AG08395 (cell line): ENCODE data around the gene GFRA4.

ENCODE experiments used
- DNase-seq: peaks from one replicate; pipeline ENCODE4 v3.0.0; 2012; ENCODE audit warnings: mixed read lengths, low spot score

Gene GFRA4

DNA sequence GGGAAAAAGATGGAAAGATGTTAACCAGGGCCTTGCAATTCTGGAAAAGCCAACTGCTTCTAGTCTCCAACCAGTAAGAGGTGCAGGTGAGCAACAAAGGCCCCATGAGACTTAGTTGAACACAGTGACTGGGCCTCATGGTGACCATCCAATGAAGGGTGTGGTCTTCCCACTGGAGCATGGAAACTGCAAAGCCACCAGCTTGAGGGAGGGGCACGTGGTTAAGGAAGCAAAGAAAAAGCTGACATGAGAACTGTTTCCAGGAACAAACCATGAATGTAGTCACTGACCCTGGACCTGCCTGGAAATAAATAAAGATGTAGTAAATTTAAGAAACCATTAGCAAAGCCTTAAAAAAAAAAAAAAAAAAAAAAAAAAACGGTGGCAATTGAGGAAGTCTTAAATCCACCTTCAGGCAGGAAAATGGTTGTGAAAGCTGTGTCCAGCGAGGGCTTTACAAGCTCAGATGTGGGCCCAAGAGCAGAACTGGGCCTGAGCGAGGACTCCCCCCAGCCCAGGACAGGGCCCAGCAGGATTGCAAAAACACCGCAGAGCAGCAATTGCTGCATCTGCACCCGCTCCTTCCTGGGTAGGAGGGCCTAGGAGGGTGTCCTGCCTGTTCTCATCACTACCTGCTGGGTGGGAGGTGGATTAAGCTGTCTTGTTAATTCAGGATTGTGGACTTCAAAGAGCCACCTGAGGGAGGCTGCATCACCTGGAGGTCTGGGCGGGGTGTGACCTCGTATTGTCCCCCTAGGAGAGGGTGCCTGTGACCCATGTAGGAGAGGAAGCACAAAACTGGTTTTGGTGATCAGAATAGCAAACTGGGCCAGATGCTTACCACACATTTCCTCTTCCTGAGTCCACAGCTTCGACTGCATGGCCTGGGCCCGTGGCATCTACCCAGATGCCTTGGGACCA lies 10.3 kb downstream of the GFRA4 start:
- no peak for DNase-seq

DNA sequence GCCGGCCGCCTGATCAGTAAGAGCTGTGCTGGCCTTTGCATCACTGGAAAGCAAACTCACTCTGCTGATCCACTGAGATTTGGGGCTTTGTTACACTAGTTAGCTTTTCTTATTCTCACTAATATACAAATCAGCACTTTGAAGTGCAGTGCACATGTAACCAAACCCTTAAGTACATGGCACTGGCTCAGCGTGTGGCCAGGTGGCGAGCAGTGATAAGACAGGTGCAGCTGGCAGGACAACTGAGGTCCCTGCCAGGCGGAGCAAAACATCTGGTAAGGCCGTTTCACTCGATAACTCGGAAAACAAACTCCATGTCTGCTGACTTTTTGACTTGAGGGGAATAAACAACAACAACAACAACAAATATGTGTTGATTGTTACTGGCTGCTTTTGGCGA lies 11.0 kb downstream of the GFRA4 start:
- DNase-seq = no peak

DNA sequence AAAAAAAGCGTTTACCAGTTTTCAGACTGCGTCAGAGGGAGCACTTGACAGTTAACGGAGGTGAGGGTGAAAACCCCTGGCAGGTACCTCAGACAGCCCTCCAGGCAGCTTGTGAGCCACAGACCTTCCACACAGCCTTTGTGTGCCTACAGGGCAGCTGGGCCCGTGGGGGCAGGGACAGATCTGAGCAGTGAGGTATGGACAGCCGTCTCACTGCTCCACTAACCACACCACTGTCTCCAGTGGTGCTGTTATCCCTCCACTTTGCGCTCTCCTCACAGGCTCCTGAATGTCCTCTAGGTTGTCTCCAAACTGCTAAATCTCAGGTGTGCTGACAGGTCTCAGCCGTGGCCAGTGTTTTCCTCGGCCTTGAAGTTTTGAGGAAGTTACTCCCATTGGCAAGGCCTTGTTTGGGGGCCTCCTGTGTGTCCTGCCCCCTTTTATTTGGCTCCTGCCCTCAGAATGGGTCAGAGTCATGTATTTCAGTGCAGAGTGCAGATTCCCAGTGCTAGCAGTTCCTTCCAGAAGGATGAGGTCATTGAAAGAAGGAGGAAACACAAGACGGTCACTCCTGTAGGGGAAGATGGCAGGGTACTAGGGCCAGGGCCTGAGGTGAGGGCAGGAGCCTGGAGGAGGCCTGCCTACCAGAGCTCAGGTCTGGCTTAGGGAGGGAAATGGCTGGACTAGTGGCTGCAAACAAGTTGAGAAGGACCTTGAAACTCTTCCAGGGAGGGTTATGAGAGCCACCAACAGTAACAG lies 11.8 kb downstream of the GFRA4 start:
- no peak for DNase-seq

DNA sequence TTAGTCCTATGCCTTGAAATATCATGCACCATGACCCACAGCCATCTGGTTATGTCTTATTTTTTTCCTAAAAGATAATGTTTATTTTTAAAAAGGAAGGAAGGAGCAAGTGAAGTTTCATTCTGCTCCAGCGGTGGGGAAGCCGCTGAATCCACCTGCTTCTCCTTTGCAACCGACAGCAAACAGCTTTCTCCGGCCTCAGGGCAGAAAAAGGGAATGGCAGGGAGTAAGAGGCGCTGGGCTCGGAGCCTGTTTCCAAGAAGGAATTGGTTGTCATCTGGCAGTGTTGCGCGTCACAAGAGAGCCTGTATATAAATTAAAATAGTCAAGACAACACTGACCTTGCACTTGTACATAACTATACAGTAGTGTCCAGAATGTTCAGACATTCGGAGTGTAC lies 14.2 kb downstream of the GFRA4 start:
- DNase-seq = no peak

DNA sequence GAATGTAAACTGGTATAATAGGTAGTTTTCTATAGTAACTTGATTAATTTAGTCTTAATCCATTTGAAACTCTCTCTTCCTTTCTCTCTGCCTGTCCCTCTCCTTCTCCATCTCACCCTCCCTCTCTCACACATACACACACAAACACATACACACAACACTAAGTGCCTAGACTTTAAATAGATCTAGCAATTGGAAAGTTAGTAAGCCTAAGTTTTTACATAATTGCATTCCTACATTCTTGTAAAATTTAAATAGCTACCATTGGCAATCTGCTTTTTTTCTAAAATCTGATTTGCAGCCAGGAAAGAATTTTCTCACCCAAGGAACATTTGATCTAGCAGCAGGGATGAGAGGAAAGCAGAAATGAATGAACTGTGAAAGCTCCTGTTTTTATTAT lies 15.7 kb downstream of the GFRA4 start:
- no peak for DNase-seq

DNA sequence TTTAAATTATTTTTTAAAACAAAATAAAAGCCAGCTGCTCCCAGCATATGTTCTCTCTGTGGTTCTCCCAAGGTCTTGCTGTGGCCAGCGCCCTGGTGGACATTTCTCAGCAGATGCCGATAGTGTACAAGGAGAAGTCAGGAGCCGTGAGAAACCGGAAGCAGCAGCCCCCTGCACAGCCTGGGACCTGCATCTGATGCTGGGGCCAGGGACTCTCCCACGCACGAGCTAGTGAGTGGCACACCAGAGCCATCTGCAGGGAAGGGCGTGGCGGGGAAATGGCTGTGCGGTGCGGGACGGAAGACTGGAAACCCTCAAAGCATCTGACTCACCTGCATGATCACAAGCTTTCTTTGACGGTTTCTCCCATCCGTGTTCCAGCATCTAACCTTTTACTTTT lies 16.5 kb downstream of the GFRA4 start:
- DNase-seq = no peak

DNA sequence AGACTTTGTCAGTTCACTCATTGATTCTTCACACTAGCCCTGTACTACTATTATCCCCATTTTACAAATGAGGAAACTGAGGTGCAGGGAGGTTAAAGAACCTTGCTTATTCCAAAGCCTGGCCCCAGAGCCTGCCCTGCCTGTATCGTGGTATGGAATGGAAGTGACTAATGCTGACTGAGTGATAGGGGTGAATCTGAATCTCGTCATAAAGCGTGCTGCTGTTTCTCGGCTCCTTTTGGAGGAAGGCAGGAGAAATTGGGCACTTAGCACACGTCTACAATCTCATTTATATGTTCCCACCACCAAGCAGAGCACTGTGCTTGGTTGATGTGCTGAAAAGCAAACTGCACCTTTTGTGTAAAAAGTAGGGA lies 17.1 kb downstream of the GFRA4 start:
- no peak for DNase-seq

DNA sequence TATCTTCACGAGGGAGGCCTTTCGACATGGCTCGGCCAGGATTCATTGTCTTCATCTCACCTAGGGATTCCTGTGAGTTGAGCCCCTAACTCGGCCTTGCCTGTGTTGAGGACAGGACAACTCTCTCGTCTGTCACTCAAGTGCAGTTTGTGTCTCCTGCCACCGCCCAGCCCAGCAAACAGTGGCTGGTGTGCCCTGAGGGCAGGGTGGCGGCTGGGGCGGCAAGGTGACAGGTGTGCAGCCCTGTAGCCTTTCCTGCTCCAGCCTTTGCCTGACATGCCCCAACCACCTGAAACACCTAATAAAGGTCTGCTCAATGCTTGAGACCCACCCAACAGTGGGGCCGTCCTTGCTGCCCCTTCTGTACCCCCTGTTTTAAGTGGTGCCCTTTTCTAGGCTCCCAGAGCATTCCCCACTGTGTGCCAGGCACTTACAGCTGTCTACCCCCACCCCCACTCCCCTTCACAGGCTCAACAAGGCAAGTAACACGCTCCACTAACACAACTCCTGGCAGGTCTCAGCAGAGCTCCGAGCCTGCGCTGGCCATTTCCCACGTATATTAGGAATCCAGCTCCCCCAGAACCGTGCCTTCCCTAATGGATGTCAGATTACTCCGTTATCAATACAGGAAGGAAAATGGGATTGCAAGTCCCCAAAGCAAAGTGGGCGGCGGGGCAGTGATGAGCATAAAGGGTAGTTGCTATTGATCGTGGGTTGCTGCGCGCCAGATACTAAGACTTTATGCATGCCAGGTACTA lies 17.7 kb downstream of the GFRA4 start:
- DNase-seq = no peak

DNA sequence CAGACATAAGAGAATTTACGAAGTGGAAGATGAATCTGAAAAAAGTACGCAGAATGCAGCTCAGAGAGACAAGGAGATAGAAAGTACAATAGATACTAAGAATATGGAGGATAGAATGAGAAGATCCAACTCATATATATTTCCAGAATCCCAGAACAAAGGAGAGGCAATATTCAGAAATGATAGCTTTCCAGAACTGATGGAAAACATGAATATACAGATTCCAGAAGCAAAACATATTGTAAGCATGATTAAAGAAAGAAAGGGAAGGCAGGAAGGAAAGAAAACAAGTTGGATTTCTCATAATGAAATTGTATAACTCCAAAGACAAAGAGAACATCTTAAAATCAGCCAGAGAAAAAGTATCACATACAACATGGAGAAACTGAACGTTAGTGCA lies 22.9 kb downstream of the GFRA4 start:
- no peak for DNase-seq

DNA sequence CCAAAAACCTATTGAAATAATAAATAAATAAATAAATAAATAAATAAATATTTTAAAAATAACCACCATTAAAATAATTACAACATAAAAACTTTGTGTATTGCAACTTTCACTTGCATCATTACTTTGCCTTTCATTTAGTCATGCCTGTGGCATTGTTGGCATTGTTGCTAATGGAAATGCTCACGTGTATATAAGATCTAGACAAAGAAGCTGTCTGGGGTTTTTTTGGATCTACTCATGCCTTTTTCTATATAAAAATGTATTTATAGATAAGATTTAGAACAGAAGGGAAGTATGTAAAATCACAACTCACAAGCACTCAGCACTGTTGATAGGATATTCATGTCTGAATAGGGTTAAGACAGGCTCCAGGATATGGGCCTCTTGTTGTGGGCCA lies 27.9 kb downstream of the GFRA4 start:
- DNase-seq = no peak

DNA sequence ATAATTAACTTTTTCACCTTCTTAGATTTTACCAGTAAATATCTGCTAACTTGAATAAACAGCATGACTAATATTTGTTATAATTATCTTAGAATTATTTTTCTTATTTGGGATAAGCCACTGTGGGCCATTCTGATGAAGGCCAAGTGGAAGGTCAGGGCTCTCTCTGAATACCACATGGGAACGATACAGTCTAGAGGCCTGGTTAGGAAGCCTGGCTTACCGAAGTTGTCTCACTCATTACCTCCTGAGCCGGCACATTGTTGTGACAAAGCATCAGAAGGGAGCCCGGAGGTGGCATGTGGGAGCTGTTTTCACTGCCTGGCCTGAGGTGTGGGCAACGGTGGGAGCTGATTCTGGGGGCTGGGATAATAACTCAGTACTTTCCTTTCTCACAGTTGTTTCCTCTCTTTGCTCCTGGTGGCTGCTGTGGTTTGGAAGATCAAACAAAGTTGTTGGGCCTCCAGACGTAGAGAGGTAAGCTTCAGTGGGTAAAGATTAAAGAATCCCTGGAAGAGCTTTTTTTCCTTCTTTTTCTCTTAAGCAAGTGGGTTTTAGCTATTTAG lies 29.2 kb downstream of the GFRA4 start:
- DNase-seq = no peak

DNA sequence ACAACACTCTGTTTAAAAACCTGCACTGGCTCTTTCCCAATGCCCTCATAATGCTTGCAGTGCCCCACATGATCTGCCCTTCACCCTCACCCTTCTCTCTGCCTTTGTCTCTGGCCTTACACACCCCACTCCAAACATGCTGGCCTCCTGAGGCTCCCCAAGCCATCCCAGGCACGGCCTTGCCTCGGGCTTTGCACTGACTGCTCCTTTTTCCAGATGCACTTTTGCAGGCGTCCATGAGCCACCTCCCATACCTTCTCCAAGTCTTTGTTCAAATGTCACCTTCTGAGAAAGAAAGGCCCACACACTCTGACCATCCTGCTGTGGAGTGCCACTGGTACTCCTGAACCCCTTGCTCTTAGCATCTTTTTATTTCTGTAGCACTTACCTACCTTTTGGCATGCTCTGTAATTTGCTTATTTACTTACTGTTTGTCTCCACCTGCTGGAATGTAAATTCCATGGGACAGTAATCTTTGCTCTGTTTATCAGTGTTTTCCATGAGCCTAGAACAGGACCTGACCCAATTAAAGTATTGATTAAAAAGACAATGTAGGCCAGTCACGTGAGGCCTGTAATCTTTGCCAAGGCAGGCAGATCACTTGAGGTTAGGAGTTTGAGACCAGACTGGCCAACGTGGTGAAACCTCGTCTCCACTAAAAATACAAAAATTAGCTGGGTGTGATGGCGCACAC lies 30.7 kb downstream of the GFRA4 start:
- no peak for DNase-seq

DNA sequence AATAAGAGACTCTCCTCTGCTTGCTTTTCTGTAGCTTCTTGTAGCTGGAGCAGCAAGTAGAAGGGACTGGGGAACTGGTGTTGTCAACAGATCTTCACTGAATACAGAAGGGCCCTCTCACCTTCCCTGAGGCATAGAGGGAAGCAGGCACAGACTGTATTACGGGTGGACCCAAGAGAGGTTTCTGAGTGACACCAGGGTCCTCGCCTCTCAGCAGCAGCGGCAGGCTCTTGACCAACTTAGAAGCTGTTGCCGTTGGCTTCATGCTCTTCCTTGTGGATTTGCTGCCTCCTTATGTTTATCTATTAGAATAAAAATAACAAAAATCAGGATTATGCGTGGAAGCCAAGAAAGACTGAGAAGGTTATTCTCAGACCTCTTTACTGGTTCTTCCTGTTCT lies 31.7 kb downstream of the GFRA4 start:
- DNase-seq = no peak

DNA sequence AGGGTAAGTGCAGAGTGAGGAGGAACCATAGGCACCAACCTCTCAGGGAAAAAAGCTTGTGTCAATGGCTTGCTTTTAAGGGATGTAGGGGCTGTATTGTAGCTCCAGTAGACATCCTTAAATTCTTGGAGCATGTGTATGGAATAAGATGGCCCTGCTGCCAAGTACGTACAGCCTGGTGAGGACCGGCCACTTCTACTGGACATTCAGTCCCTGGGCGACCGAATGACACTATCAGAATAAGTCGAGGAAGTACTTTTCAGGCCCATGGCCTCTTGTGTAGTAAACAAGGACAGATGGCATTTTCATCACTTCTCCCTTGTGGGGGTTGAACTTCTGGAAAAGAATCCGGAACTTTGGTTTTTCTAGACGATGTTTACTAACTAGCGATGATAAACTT lies 32.8 kb downstream of the GFRA4 start:
- no peak for DNase-seq

DNA sequence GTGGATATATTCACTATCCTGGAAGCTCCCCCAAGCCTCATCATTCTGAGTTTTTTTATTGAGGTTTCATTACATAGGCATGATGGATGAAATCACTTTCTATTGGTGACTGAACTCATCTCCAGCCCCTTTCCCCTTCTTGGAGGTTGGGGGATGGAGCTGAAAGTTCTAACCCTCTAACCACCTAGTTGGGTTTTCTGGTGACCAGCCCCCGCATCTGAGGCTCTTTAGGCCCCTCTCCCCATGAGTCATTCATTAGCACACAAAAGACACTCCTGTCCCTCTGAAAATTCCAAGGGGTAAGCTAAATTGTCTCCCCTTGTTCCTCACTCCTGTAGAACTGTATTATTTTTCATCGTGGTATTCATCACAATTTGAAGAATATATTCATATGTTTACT lies 33.3 kb downstream of the GFRA4 start:
- no peak for DNase-seq

DNA sequence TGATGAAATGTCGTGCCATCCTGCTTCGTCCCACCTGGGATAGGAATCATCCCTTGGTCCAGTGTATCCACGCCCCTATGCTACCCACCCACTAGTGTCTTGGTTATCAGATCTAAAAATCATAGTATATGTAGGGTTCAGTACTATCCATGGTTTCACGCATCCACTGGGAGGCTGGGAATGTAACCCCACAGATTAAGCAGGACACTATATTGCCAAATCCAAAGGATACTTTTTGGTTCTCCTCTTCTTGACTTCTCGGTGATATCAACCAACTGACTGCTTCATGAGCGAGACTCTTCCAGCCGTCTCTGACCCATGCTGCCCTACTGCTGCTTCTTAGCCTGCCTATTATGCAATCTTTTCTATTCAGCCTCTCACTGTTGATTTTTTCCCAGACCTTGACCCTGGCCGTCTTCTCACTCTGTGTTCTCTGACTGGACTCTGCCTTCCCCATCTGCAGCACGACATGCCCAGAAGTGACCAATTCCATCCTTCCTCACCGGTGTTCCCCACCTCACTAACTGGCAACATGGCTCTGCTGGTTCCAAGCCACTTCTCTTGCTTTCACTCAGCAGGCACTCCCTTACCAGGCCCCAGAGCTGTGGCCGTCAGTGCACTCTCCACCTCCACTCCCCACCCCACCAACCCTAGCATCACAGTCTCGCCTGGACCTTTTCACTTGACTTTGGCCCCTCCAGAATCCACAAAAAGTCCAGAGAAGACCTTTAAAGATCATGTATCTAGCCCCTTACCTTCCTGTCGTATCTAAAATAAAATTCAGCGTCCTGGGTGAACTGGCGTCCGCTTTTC lies 34.5 kb downstream of the GFRA4 start:
- DNase-seq = no peak

DNA sequence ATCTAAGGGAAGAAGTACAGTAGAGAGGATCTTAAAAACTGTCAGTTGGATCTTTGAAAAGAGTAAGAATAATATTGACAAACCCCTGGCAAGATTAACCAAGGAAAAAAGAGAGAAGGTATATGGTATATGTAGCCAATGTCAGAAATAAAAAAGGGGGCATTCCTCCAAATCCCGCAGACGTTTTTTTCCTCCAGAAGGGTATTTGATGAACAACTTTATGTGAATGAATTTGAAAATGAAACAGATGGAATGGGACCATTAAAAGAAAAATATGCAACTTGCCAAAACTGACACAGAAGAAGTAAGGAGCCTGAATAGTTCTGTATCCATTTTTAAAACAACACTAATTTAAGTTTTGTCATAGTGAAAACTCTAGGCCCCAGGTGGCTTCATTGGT lies 35.7 kb downstream of the GFRA4 start:
- DNase-seq = no peak

DNA sequence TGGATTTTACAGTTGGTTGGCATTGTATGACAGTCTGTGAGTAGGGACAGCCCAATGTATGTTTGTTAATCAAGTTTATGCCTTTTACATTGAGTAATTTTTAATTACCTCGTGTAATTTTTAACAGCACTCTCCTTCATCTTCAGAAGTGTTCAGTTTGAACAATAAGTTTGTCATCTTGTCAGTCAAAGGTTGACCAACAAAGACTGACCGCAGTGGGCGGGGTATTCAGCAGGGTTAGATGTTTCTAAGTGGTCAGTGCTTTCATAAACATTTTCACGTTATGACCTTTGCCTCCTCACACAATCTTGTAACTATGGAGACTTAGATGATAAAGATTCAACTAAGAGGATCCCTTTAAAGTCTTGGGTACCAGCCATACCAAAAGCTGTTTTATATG lies 40.8 kb downstream of the GFRA4 start:
- no peak for DNase-seq

DNA sequence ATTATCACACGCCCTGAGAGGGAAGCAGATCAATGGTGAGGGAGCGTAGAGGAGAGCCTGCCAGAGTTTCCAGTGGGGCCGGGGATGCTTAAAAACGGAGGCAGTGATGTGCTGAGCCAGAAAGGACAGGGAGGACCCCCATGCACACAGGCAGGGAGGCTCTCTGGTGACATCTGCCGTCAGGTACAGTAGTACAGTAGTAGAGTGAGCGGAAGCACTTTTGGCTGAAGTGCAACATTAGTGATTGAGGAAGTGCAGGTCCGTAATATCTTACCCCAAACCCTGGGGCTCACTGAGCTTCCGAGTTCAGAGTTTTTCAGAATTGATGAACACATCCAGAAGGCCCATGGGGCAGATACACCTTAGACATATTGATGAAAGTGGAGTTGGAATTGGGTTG lies 42.1 kb downstream of the GFRA4 start:
- no peak for DNase-seq

DNA sequence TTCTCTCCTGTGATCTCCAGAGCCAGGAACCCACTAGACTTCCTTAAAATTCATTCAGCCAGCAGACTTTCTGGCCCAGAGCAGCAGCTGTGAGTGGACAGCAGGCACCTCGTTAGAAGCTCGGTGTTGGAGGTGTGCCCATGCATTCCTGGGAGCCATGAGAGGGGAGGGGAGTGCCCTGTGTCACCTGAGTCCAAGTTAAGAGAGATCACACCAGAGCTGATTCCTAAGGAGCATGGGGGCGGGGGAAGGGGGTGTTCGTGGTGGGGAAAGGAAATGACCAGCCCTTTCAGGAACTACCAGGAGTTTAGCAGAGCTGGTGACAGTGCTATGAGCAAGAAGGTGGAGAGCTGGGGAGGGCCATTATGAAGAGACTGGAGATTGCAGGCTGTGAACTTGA lies 46.9 kb downstream of the GFRA4 start:
- DNase-seq = peak; percentile 48
